Activated CD4-positive, alpha-beta T cell treated with anti-CD3 and anti-CD28 coated beads, Interleukin-2, amount 50 U/mL, for 1 hour (primary cell): Measurements from ENCODE around the gene FBXO41.
"Not testable (repeated sequence)": the region's sequence is repeated elsewhere in the genome, so short reads cannot be mapped to it uniquely, and the experiment has no call there.

ENCODE experiments used
- DNase-seq: peaks from one replicate; pipeline ENCODE4 v3.0.0-alpha.2; 2020

The FBXO41 gene

DNA sequence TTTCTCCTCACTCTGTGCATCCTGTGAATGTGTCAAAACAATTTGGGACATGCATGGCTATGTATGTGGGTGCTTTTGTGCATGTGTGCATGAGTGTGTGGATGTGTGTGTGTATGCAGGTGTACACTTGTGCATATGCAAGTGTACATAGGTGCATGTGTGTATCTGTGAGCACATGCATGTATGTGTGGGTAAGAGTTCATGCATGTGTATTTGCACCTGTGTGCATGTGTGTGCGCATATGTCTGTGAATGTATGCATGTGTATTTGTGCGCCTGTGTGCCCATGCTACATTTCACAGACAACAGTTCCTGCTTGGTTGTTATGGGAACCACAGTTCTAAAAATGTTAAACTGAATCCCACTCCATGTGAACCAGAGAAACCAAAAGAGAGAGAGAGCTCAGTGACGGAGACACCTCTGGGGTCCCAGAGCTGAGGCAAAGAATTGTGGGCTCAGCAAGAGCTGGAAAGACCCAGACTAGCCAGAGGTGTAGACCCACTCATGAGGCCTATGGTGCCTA is 1.9 kb upstream of the FBXO41 start:
- DNase-seq: no peak

DNA sequence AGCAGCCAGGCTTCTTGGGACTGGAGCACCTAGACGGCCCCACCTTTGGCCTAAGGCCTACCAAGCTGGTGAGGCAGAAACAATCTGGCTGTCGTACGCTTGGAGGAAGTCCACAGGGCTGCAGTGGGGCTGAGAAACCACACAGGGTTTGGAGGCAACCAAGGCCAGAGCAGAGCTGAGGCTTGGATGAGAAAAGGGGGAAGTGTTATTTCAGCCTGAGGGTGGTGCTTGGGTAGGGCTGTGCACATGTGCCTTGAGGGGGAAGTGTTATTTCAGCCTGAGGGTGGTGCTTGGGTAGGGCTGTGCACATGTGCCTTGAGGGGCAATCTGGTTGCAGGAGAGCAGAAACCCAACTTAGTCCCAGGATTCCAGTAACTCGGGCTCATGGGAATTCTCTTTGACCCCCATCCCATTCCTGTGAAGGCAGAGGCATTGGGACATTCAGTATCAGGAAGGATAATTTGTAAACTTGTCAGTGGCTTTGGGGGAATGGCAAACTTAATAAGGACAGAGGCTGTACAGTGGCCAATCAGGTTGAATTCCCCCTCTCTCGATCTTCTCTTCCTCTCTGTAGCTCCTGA is 971 bp upstream of the FBXO41 start:
- no peak for DNase-seq

DNA sequence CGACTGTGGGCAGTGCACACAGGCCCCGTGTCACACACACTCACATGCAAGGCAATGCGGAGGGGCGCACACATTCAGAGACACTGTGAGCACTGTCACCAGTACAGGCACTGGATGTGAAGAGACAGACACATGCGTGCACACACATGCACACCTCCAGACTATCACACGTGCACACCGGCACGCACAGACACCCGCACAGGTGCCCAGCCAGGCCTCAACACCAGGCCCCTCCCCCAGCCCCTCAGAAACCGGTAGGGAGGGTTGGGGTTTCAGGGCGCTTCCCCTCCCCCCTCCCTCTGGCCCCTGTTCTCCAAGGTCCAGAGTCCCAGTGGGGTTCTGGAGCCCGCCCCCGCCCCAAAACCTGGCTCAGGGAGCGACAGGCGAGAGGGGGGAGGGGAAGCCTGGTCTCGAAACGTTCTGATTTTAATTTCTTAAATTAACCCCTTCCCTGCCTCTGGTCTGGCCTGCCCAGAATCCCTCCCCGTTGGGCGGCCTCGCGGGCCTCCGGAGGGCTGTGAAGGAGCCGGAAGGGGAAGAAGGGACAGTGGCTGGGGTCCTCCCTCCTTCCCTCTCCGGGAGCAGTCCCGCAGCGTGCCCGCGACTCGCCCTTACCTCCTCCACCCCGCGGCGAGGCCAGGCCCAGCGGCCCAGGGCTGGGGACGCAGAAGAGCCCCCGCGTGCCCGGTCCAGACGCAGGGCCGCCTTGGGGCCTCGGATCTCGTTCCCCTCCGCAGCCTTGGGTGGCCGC is 558 bp downstream of the FBXO41 start:
- no peak for DNase-seq

DNA sequence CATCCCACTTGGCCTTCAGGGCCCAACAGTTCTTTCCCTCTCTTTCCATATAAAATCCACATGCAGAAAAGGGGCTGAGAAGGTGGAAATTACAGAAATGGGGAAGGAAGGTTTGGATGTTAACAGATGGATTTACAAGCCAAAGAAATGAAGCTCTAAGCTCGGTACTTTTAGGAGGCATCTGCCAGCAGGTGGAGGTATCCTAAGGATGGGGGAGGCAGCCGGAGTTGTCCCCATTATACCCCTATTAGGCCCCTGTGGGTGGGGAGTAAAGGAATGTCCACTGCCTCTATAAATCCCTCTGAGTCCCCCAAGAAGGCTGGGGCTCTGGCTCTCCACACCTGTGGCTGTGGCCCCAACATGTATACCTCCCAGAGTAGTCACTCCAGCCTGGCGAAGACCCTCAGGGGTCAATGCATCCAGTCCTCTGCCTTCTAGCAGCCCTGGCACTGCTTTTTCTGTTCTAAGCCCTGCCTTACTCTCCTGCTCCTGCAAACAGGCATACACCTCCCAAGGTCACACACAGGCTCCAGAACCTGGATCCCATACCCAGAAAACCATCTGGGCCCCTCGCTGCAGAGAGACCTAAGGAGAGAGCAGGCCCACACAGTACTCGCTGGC is 1.2 kb downstream of the FBXO41 start:
- DNase-seq: no peak

DNA sequence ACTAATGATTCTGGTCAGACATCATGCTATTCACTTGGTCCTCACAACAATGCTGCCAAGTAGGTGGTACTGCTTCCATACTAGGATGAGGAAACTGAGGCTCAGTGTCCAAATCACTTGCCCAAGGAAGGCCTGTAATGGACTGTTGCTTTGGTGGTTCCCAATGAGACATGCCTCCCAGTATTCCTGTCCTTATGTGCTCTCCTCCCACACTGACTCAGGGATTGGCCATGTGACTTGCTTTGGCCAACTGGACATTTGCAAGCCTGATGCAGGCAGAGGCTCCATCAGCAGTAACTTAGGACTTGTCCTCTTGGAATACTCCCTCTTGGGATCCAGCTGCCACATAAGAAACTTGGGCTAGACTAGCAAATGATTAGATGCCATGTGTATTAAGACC is 3.0 kb downstream of the FBXO41 start:
- DNase-seq: no peak

DNA sequence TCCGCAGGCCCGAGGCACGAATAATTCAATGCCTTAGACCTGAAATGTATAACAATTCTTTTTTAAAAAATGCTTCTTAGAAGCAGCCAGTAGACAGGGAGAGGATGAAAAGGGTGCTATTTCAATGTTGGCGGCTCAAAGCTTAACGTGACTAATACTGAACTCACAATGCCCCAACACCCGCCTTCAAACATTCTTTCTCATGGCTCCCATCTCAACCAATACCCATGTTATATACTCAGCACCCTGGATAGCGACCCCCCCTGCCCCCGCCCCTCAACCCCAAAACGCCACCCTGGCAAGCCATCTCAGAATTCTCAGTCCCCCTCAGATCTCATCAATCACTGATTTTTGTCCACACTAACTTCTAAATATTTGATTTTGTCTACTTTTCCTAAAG is 4.4 kb downstream of the FBXO41 start:
- no peak for DNase-seq

DNA sequence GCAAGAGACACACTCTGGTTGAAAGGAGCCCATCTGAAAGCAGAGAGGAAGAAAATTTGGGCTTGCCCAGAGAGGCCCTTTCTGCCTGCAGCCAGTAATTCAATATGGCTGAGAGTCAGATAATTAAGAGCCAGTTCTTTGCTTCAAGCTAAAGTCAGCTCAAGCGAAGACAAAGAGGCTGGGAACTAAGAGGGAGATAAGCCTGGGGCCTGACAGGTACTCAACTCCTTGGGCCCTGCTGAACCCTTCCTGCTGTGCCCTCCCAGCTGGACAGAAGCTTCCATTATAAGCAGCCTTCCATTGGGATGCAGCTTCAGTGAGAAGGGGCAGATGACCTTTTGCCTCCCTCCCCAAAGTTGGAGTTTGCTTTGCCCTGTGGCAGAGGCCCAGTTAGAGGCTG is 12.0 kb downstream of the FBXO41 start:
- no peak for DNase-seq

DNA sequence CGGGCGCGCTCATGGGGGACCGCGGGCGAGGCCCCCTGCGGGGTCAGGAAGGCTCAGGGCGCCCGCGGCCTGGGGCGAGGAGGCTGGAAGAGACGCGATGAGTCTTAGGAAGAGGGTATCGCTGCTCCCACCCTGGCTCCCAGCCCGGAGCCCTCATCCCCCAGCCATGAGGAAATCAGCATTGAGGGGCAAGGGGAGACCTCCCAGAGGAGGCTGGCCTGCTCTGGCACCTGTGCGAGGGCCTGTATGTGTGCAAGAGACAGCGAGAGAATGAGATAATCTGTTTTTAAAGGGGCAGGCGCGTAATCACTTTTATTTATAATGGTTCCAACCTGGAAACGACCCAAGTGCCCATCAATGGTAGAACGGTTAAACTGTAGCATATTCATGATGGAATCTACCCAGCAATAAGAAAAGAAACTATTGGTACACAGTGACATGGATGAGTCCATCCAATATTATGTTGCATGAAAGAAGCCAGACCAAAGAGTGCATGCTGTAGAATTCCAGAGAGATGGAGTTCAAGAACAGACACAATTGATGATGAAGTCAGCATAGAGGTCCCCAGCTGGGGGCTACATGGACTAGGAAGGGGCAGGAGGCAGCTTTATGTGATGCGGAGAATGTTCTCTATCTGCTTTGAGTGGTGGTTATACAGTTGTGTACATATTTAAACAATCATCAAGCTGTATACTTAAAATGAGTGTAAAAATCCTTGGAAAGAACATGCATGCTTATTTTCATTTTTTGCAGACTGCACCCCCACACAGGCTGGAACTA is 14.4 kb downstream of the FBXO41 start:
- DNase-seq: no peak

DNA sequence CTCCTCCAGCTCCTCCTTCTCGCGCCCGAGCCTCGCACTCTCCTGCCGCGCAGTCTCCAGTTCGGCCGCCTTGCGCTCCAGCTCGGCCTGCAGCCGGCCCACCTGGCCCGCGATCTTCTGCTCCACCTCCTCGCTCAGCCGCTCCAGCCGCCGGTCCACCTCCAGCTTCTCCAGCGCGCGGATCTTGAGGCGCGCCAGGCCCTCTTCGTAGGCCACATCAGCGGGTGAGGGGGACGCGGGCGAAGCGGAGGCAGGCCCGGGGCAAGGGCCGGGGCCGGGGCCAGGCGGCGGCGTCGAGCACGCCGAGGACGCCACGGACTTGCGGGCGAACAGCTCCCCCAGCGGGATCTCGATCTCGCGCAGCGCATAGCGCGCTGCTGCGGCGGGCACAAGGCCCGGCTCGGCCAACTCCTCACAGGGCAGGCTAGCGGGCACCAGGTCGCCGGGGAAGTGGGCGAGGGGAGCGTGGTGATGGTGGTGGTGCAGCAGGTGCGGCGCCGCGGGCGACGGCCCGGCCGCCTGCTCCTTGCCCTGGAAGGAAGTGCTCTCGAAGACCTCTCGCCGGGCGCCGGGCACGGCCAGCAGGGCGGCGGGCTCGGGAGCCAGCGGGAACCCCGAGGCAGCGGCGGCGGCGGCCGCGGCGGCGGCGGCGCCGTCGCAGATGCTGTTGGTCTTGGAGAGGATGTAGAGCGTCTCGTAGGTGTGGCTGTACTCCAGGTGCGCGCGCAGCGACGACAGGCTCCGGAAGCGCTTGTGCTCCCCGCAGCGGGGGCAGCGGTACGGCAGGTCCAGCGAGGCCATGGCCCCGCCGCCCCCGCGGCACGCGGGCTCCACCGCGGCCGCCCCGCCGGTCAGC is 15.2 kb downstream of the FBXO41 start:
- peak; percentile 74 for DNase-seq

DNA sequence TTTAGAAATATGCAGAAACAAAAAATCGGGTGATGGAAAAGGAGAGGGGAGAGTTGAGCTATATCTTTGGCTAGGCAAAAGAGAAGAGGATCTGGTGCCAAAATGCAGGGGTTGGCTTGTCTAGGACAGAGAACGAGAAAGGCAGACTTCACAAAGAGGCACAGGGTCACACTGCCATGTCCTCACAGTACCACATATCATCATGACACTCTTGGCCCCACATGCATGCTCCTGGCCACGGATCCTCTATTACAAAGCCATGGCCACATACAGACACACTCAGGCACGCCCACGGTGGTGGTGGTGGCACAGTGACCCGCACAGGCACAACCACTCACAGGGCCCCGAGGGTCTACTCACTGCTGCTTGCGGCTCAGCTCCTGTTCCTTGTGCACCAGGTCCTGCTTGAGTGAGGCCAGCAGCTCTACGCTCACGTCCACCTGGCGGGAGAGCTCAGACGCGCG is 15.9 kb downstream of the FBXO41 start:
- no peak for DNase-seq

DNA sequence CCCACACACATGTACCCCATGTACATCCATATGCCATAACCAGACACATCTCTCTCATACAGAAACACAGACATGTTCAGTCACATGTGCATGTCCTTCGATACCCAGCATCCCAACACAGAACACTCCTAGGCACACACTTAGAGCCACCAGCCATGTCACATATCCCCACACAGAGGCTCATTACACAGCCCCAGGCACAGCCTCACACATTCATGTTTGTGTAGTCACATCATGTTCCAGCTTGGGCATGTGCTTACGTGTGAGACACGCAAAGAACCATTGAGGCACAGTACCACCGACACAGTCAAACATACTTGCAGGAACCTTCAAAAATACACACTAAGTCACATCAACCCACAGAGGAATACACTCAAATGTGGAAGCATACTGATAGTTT is 17.3 kb downstream of the FBXO41 start:
- no peak for DNase-seq

DNA sequence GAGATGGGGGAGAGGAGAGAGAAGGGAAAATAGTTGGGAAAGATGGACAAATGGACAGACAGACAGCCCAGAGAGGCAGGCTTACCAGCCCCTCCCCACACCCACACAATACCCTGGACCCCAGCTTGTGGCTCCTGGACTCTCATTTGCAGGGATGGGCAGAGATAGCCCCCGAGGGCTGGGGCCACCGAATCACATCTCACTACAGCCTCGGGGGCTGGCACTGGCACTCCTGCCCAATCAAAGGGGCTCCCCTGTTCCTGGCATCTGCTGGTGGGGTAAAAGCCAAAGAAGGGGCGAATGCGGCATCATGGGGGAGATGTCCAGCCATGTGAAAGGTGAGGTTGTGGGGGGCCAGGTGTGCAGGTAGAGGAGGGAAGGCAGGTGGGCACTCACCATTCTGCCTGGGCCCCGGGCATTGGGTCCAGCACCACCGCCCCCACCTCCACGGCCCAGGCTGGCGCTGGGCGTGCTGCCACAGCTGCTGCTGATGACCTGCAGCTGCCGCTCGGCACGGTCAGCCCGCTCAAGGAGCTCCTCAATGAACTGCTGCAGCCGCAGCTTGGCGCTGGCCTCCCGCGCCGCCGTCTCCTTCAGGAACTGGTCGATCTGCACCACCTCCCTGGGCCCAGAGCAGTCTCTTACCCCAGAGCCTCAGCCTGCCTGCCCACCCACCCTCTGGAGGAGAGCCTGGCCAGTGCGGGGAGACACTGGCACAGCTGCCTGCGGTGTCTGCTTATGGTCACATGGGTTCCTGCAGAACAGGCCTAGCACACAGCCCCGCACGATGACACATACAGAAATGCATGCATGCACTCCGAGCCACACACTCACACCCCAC is 18.0 kb downstream of the FBXO41 start:
- no peak for DNase-seq

DNA sequence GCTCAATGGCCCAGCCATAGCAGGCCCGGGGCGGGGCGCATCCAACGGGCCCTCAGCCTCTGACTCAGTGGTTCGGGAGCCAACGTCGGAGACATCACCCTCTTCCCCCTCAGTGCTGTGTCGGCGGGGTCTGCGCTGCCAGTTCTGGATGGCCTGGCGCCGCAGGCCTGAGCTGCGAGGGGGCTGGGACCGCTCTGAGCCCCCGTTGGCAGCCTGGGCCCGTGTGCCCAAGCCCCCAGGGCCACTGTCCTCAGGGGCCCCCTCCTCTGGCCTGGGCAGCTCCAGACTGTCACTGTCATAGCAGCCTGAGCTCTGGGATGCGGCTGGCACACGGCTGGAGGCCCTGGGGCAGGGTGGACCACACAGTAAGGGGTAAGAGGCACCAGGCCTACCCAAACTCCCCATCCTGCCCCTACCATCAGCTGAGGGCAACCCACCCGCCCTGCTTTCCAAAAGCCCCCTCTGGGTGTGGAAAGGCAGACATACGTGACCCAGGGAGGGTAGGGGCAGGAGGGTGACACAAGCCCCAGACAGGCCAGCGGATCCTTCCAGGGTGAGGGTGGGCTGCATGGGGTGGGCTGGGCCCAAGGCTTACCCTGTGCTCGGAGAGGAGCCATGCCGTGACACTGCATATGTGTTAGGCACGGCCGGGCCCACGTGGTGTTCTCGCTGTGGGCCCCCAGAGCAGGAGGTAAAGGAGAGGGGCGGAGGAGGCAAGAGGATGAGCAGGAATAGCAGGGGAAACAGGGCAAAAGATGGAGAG is 18.8 kb downstream of the FBXO41 start:
- DNase-seq: no peak

DNA sequence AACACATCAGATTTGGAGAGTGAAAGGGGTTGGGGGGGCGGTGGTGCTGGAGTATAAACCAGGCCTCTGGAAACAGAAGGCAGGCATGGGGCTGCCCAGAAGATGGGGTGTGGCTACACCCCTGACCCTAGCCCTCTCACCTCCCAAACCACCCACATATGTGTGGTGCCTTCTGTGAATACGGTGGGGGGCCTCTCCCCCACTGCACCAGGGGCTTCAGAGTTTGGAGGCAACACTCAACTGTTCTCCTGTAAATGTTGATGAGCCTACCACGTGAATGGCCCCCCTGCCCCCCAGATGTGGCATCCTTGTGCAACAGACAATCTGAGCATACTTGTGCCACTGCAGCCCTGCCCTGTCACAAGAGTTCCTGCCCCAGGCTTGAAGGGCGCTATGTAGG is 19.5 kb downstream of the FBXO41 start:
- no peak for DNase-seq

DNA sequence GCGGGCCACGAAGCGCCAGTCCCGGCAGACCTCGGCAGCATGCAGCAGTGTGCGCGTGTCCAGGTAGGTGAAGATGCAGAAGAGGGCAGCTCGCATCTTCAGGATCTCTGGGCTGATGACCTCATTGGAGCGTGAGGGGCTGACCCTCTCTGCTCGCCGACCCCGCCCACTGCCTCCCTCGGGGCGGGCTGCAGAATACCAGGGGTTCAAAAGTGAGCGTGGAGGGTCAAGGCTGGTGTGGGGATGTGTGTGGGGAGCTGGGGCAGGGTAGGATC is 20.0 kb downstream of the FBXO41 start:
- no peak for DNase-seq

DNA sequence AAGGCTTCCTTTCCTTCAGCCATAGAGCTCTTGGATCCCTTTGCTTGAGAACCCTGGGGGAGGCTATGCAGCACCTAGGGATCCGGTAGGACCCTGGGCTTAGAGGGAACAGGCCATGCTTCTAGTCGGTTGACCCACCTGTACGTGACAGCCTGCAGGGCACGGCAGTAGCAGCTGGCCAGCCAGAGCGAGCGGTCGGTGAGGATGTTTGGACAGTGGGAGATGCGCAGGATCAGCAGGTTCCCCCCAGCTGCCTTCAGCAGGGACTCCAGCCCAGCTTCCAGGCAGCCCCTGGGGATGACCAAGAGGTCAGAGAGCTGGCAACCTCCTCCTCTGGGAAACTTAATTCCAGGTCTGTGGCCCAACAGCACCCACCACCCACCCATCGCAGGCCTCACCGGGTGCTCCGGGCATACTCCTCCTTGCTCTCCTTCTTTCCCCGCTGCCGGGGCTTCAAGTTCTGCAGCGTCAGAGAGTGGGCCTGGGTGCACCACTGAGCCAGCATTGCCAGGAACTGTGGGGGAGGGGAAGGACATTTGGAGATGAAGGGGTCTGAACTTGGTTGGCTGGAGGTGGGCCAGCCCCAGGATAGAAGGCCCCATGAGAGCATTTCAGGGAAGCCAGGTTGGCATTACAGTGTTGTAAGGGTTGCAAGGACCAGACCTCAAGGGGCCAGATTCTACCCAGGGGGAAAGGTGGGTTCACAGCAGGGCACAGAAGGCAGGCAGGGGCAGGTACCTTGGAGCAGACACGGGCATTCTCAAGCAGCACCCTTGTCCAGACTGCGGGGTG is 20.5 kb downstream of the FBXO41 start:
- no peak for DNase-seq

DNA sequence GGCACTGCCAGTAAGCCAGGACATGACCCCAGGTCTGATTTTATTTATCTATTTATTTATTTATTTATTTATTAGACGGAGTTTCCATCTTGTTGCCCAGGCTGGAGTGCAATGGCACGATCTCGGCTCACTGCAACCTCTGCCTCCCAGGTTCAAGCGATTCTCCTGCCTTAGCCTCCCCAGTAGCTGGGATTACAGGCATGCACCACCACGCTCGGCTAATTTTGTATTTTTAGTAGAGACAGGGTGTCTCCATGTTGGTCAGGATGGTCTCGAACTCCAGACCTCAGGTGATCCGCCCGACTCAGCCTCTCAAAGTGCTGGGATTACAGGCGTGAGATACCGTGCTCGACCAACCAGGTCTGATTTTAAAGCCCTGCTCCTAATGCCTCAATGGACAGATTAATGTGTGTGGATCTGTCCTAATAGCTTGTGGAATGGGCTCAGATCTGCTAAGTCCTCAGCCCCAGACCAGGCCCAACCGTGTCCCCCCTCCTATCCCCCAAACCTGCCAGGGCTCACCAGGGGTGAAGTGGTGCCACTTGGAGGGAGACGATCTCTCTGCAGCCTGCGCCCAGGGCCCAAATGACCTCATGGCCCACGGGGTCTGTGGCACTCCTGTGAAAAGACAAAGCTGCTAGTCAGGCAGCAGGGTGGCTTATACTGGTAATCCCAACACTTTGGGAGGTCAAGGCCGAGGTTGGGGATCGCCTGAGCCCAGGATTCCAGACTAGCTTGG is 21.4 kb downstream of the FBXO41 start:
- DNase-seq: not testable (repeated sequence)

DNA sequence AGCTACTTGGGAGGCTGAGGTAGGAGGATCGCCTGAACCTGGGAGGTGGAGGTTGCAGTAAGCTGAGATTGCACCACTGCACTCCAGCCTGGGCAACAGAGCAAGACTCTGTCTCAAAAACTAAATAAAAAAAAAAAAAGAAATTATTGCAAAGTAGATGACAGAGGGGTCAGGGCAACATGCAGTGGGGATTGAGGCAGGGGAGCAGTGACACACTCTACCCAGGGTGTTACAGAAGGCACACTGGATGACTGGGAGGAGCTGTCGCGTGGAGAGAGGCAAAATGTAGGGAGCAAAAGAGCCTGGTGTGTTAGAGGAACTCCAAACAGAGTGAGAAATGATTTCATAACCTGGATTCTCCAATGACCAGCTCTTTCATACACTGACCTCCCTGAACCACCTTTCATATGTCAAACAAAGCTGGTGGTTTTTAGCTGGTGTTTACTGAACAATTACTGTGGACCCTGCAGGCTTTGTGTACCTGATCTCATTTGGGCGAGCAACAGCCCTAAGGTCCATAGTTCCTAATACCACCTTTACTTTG is 22.1 kb downstream of the FBXO41 start:
- DNase-seq: no peak
